GM18951 (cell line): ENCODE results near the gene ROPN1B.
"Not testable (repeated sequence)": the region's sequence is repeated elsewhere in the genome, so short reads cannot be mapped to it uniquely, and the experiment has no call there.

ENCODE experiments used
- POLR2A ChIP-seq: IDR thresholded peaks from 4 replicates; pipeline ENCODE4 v1.6.1; 2011; ENCODE audit warnings: mild to moderate bottlenecking; ENCODE audit not compliant: insufficient read length, insufficient read depth; ENCODE audit errors: extremely low read depth
- in situ Hi-C: fragments of 300-500 bp; cut with MboI; formaldehyde crosslinking; loops from one replicate; pipeline ENCODE4 v1.12.0; 2022; ENCODE audit warnings: low sequenced_read_pairs, mixed read lengths, inconsistent platforms; ENCODE audit not compliant: unreplicated experiment

The ROPN1B gene

GRCh38 chr3:125957674-125958510 is 11.1 kb upstream of the ROPN1B start:
- no peak for TF ChIP-seq POLR2A
- in situ Hi-C loops, result no loop called here

GRCh38 chr3:125958511-125959316 is 10.3 kb upstream of the ROPN1B start:
- in situ Hi-C loops, result no loop called here
- no peak for TF ChIP-seq POLR2A

DNA sequence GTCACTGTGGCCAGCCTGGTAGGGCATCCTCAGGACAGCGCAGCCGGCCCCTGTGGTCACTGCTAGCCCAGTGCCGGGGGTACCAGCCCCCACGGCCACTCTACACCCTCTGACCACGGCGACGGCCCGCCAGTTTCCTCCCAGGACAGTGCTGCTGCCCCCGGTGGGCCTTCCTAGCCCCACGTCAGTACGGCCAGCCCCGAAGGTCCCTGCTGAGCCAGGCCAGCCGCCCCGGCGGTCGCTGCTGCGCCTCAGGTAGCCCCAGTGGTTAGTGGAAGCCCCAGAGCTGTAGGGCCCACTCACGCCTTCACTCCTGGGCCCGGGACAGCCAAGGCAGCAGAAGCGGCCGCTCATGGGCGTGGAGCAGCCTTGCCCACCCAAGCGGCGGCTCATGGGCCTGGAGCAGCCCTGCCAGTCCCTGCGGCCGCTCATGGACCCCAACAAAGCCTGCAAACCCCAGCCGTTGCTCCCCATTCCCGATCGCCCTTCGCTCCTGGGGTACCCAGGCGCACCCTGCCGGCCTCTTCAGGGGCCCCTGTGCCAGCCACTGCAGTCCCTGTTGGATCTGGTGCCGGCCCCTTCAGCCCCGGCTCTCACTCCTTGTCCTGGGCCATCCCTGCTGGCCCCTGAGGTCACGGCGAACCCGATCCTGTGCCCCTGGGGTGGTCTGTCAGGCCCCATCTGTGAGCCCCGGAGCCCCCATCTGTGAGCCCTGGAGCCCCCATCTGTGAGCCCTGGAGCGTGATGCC is 9.5 kb upstream of the ROPN1B start:
- in situ Hi-C loops, result loop anchor here (10.0 kb wide), 1 partner anchor 1965 kb away; the partner anchor contains the start of gene ROPN1
- no peak for TF ChIP-seq POLR2A

DNA sequence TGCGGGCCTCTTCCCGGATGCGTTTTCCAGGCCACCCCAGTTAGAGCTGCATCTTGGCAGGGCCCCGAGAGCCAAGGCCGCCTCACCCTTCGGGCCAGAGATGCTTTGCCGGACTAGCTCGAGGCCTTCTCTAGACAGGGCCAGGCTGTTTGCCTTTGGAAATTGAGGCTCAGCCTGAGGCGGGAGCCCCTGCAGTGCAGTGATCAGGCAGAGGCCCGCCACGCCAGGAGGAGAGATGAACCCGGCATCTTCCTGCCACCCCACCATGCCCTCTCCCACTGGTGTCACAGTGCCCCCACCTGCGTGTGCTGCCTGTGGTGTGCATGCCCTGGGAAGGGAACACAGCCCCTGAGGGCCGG is 8.9 kb upstream of the ROPN1B start:
- TF ChIP-seq POLR2A, result no peak
- in situ Hi-C loops, result loop anchor here (10.0 kb wide), 1 partner anchor 1965 kb away; the partner anchor contains the start of gene ROPN1

- in situ Hi-C loops, result loop anchor here (10.0 kb wide), 1 partner anchor 1966 kb away; the partner anchor contains the start of gene ROPN1
- TF ChIP-seq POLR2A, result no peak
Observed at GRCh38 chr3:125960456-125961288, 8.3 kb upstream of the ROPN1B start.

DNA sequence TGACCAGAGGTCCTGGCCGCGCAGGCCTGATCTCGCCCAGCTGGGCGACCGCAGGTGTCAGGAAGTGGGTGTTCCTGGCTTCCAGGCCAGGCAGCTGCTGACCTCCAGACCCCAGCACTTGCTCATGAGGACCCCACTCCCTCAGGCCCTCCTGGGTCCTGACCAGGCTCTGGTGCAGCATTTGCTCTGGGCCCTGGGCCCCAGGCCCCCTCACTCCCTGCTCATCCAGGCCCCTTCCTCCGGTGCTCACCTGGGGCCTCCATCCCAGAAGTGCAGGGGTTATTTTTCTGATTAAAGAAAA is 7.7 kb upstream of the ROPN1B start:
- in situ Hi-C loops, result loop anchor here (10.0 kb wide), 1 partner anchor 1966 kb away; the partner anchor contains the start of gene ROPN1
- TF ChIP-seq POLR2A, result no peak

DNA sequence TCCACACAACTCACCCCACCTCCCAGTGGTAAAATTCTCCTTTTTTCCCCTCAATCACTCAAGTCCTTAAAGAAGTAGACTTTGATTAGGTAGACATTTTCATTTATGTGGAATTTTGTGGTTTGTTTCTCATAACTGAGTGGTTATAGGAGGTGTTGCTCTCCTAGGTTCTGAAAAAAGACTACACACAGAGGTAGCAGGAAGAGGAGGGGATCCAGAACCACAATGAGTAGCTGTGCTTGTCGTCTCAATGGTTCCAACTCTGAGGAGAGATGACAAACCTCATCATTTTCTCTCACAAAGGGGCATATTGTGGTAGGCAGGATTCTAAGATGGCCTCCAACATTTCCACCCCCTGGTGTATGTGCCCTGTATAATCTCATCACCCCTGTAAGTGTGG is 5.1 kb upstream of the ROPN1B start:
- in situ Hi-C loops, result loop anchor here (10.0 kb wide), 1 partner anchor 1969 kb away; the partner anchor contains the start of gene ROPN1

DNA sequence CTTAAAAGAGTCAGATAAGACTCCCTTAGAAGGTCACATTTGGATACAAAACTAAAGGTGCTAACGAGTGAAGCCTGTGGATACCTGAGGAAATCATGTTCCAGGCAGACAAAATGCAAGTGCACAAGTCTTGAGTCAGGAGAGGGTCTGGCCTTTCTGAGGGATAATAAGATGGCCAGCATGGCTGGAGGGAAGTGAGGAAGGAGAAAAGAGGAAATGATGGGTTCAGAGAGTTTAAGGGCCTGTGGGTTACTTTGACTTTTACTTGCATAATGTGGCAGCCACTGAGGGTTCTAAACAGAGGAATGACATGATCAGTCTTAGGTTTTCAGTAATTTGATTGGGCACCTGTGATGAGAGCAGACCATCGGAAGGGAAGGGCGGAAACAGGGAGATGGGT is 3.5 kb upstream of the ROPN1B start:
- in situ Hi-C loops, result loop anchor here (10.0 kb wide), 1 partner anchor 1971 kb away; the partner anchor contains the start of gene ROPN1
- TF ChIP-seq POLR2A, result no peak

DNA sequence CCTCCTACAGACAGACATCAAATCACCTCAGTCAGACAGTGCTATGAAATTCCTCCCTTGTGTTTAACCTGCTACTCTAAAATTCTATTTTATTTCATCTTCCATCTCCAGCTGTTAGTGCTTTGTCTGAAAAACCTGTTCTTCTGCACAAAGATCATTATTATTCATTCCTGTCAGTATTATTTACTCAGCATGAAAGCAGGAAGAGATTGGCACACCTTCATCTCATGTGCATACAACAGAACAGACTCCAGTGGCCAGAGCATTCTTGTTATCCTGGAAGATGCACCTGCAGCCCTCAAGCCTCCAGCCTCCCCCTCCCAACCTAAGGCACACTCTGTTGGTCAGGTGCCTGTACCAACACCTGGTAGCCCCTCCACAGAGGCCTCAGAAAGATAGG is 1.8 kb upstream of the ROPN1B start:
- no peak for TF ChIP-seq POLR2A
- in situ Hi-C loops, result loop anchor here (10.0 kb wide), 1 partner anchor 1972 kb away; the partner anchor contains the start of gene ROPN1

GRCh38 chr3:125968121-125968520 is 857 bp upstream of the ROPN1B start:
- in situ Hi-C loops, result loop anchor here (10.0 kb wide), 1 partner anchor 1973 kb away; the partner anchor contains the start of gene ROPN1

DNA sequence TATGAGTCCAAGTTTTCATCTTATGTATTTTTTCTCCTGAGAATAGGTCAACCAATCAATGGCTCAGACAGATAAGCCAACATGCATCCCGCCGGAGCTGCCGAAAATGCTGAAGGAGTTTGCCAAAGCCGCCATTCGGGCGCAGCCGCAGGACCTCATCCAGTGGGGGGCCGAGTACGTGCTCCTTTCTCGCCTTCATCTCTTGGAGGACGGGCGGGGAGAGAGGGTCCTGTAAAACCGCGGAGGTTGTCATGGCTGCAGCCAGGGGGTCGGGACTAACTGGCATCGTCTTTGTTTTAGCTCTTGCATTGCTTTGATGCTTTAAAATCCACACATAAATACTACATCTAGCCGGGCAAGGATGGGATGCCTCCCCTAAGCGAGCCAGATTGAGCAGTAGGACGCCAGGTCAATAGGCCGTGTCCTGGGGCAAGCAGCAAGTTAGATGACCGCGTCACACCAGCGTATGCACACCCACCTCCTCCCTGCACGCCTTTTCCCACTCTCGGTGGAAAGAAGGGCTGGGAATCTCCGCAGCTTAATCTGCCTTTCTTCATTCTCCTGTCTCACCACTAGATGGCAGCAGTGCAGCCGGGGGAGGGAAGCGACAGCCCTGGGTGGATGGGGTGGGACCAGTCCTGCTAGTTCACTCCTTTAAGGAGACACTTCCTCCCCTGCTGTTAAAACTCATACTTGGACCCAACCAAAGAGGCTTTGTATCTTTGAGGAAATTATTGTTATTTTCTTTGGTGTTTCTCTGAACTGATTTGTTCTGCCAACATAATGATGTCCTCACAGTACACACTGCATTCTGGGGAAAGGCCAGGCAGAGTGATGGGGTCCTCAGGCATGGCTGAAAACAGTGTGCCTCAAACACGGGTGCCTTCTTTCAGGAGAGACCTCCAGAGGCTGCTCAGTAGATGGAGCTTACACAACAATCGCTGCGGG is 3.3 kb downstream of the ROPN1B start:
- in situ Hi-C loops, result loop anchor here (10.0 kb wide), 1 partner anchor 1997 kb away; no protein-coding TSS in a partner anchor

GRCh38 chr3:125975245-125976002 is 6.4 kb downstream of the ROPN1B start:
- in situ Hi-C loops, result loop anchor here (10.0 kb wide), 1 partner anchor 2001 kb away; no protein-coding TSS in a partner anchor

DNA sequence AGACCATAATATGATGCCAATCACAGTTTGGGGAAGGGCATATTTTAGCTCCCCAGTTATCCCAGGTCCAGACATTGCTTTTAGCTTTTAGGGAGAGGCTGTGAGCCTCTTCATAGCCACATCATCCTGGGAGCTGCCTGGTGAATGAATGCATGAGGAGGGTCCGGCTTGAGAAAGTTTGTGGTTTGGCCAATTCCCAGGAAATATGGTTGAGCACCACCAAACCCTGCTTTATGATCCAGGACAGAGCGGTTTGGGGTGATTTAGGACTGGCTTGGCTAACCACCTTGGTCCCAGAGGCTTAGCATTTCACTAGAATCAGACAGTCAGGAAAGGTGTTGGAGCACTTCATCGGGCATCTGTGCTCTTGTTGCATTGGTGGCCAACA is 7.0 kb downstream of the ROPN1B start:
- in situ Hi-C loops, result loop anchor here (10.0 kb wide), 1 partner anchor 2001 kb away; no protein-coding TSS in a partner anchor

- in situ Hi-C loops, result loop anchor here (10.0 kb wide), 1 partner anchor 2002 kb away; no protein-coding TSS in a partner anchor
Observed at GRCh38 chr3:125977104-125977503, 8.1 kb downstream of the ROPN1B start.

GRCh38 chr3:125984951-125985350 is 16.0 kb downstream of the ROPN1B start:
- in situ Hi-C loops, result not testable (repeated sequence)
